HL-60 (cell line): ENCODE data around the gene SYTL2.

Source experiments
- CTCF ChIP-seq: IDR thresholded peaks from one replicate; pipeline ENCODE4 v1.5.1; 2011; ENCODE audit warnings: low read length, control low read depth, inconsistent platforms; ENCODE audit not compliant: insufficient read depth
- POLR2AphosphoS5 ChIP-seq: IDR thresholded peaks from 2 replicates; pipeline ENCODE4 v1.6.1; 2012; ENCODE audit warnings: low read depth

- TF ChIP-seq CTCF (no peak), POLR2AphosphoS5 (no peak)
Measured at GRCh38 chr11:85771568-85771967, 39.4 kb downstream of the SYTL2 start.
